ENCODE data around the gene OLFM2. TPM values are rescaled to one million over a fixed set of nuclear protein-coding genes. Genes with fewer than 3 reads are reported as not detected.

The OLFM2 gene
- total and polyA plus RNA-seq, 2 donors from 2014 or later = 2.1 to 5.4 TPM

GRCh38 chr19:9891609-9892373, 44.5 kb downstream of the OLFM2 start:
- H3K4me3 ChIP-seq (ENCODE audit: low read length in 3 of 3) = no peak overlapping the region
- TF ChIP-seq CTCF (IDR thresholded peaks at IDR 0.05; ENCODE audit: borderline replicate concordance, extremely low read depth, insufficient read depth) = no peak
- no peaks in the 10 kb centered on the region for H3K4me1 ChIP-seq (ENCODE audit: control insufficient read depth in 2 of 3, insufficient read depth in 2 of 3, low read depth in 1 of 3, low read length in 3 of 3)
- H3K9ac ChIP-seq (ENCODE audit: low read length in 3 of 3) = no peak overlapping the region
- FAIRE-seq (no peak), DNase-seq (no peak)
- intact Hi-C loops (cut with DNase I) = no loop called here
- H3K27ac ChIP-seq (ENCODE audit: low read depth in 2 of 2, low read length in 2 of 2) = no peak overlapping the region
- H3K27me3 ChIP-seq (ENCODE audit: control insufficient read depth, insufficient read depth, low read length) = no peaks in the 10 kb centered on the region
- H3K9me3 ChIP-seq (ENCODE audit: control insufficient read depth in 2 of 3, insufficient read depth in 1 of 3, low read length in 3 of 3) = no peaks in the 10 kb centered on the region
- no peaks in the 10 kb centered on the region for H3K36me3 ChIP-seq (ENCODE audit: control insufficient read depth in 2 of 3, insufficient read depth in 3 of 3, low read length in 3 of 3)

GRCh38 chr19:9885077-9885552, 51.2 kb downstream of the OLFM2 start:
- no peak overlapping the region for H3K4me3 ChIP-seq (ENCODE audit: low read length in 3 of 3)
- H3K27me3 ChIP-seq (ENCODE audit: control insufficient read depth, insufficient read depth, low read length) = no peaks in the 10 kb centered on the region
- no peak overlapping the region for H3K27ac ChIP-seq (ENCODE audit: low read depth in 2 of 2, low read length in 2 of 2)
- intact Hi-C loops (cut with DNase I) = no loop called here
- no peak for FAIRE-seq
- TF ChIP-seq CTCF (IDR thresholded peaks at IDR 0.05; ENCODE audit: borderline replicate concordance, extremely low read depth, insufficient read depth) = no peak
- H3K36me3 ChIP-seq (ENCODE audit: control insufficient read depth in 2 of 3, insufficient read depth in 3 of 3, low read length in 3 of 3) = no peaks in the 10 kb centered on the region
- H3K9ac ChIP-seq (ENCODE audit: low read length in 3 of 3) = no peak overlapping the region
- H3K4me1 ChIP-seq (ENCODE audit: control insufficient read depth in 2 of 3, insufficient read depth in 2 of 3, low read depth in 1 of 3, low read length in 3 of 3) = no peaks in the 10 kb centered on the region
- peak in 1 of 5 donors; percentile 29 for DNase-seq
- H3K9me3 ChIP-seq (ENCODE audit: control insufficient read depth in 2 of 3, insufficient read depth in 1 of 3, low read length in 3 of 3) = no peaks in the 10 kb centered on the region

GRCh38 chr19:9883764-9884163, 52.6 kb downstream of the OLFM2 start:
- no peak for TF ChIP-seq CTCF (IDR thresholded peaks at IDR 0.05; ENCODE audit: borderline replicate concordance, extremely low read depth, insufficient read depth)
- intact Hi-C loops (cut with DNase I) = no loop called here
- Histone ChIP-seq H3K36me3 (ENCODE audit: control insufficient read depth in 2 of 3, insufficient read depth in 3 of 3, low read length in 3 of 3) (no peaks in the 10 kb centered on the region), H3K9ac (ENCODE audit: low read length in 3 of 3) (no peak overlapping the region), H3K27me3 (ENCODE audit: control insufficient read depth, insufficient read depth, low read length) (no peaks in the 10 kb centered on the region), H3K4me1 (ENCODE audit: control insufficient read depth in 2 of 3, insufficient read depth in 2 of 3, low read depth in 1 of 3, low read length in 3 of 3) (no peaks in the 10 kb centered on the region), H3K27ac (ENCODE audit: low read depth in 2 of 2, low read length in 2 of 2) (no peak overlapping the region), H3K9me3 (ENCODE audit: control insufficient read depth in 2 of 3, insufficient read depth in 1 of 3, low read length in 3 of 3) (no peaks in the 10 kb centered on the region), H3K4me3 (ENCODE audit: low read length in 3 of 3) (no peak overlapping the region)
- no peak for DNase-seq
- no peak for FAIRE-seq
